GM12878 (cell line): ENCODE measurements around the gene PHF23. TPM values are rescaled to one million over a fixed set of nuclear protein-coding genes. Genes with fewer than 3 reads are reported as not detected.

Experiments
- ATAC-seq: fragments of 200-7000 bp; cut with Tn5 transposase; 3 replicates; pipeline ENCODE4 v1.9.1; 2020; ENCODE audit warnings: mild to moderate bottlenecking, moderate library complexity
- BruUV-seq: library from RNA; stranded (reverse); fragments of 400-500 nt; replicated peaks from 2 replicates; lab custom pipeline; 2021; lab: Mats Ljungman, UMichigan
- CTCF ChIA-PET: fragments of 300-600 bp; sonication (Branson Sonifier 250); formaldehyde crosslinking; extraction: SDS; loops from one replicate; lab custom pipeline; 2021; ENCODE audit warnings: inconsistent platforms; lab: Yijun Ruan, JAX
- POLR2A ChIA-PET: fragments of 350-600 bp; formaldehyde crosslinking; extraction: SDS; loops from one replicate; lab custom pipeline; 2021; ENCODE audit warnings: inconsistent platforms; lab: Charles Lee
- RAD21 ChIA-PET: fragments of 300-600 bp; sonication (Branson Sonifier 250); formaldehyde crosslinking; loops from one replicate; lab custom pipeline; 2023; ENCODE audit warnings: antibody characterized with exemption; ENCODE audit not compliant: unreplicated experiment; lab: Charles Lee
- SMC1A ChIA-PET: fragments of 300-600 bp; sonication (Branson Sonifier 250); formaldehyde crosslinking; loops from one replicate; lab custom pipeline; 2023; ENCODE audit not compliant: unreplicated experiment, uncharacterized antibody; lab: Charles Lee
- DNase-seq: peaks from one replicate; pipeline ENCODE4 v3.0.0-alpha.2; 2011; ENCODE audit warnings: low read depth, low spot score
- FAIRE-seq: peaks from 3 replicates; lab custom pipeline; 2011; peaks lifted over from hg19 to GRCh38; lab: Jason Lieb, UNC
- H2AFZ ChIP-seq: 2 replicates; pipeline ENCODE4 v1.6.0; 2011; ENCODE audit warnings: low read depth, low read length, control low read depth; ENCODE audit not compliant: control insufficient read depth
- H3K27ac ChIP-seq: 2 replicates; pipeline ENCODE4 v1.5.1; 2011; ENCODE audit warnings: control low read depth; ENCODE audit not compliant: control insufficient read depth, insufficient read depth
- H3K27me3 ChIP-seq, 2 experiments: replicated peaks in 1 of 2; 2 replicates each; pipeline versions ENCODE4 v1.6.0 to v1.6.1; 2011; ENCODE audit warnings: low read length in 1 of 2; ENCODE audit not compliant: control insufficient read depth in 2 of 2, insufficient read depth in 2 of 2
- H3K36me3 ChIP-seq, 2 experiments: 2 replicates each; pipeline ENCODE4 v1.5.1; 2011; ENCODE audit warnings: low read length in 1 of 2; ENCODE audit not compliant: control insufficient read depth in 2 of 2, insufficient read depth in 2 of 2
- H3K4me1 ChIP-seq: 2 replicates; pipeline ENCODE4 v1.6.1; 2011; ENCODE audit warnings: mild to moderate bottlenecking, low read length, moderate library complexity, mixed read lengths; ENCODE audit not compliant: control insufficient read depth, insufficient read depth
- H3K4me2 ChIP-seq: 2 replicates; pipeline ENCODE4 v1.6.0; 2011; ENCODE audit warnings: control low read depth; ENCODE audit not compliant: control insufficient read depth, insufficient read depth
- H3K4me3 ChIP-seq: fragments of 200-600 bp; sonication (generic); 2 replicates; pipeline ENCODE4 v1.5.1; 2016
- H3K79me2 ChIP-seq: 2 replicates; pipeline ENCODE4 v1.6.0; 2011; ENCODE audit warnings: low read length; ENCODE audit not compliant: control insufficient read depth, insufficient read depth
- H3K9ac ChIP-seq: 2 replicates; pipeline ENCODE4 v1.8.0; 2011; ENCODE audit warnings: low read length, control low read depth, mixed read lengths; ENCODE audit not compliant: control insufficient read depth, insufficient read depth
- H3K9me3 ChIP-seq: replicated peaks from 3 replicates; pipeline ENCODE4 v1.5.1; 2011; ENCODE audit warnings: mild to moderate bottlenecking, low read length; ENCODE audit not compliant: control insufficient read depth, insufficient read depth
- H4K20me1 ChIP-seq: 2 replicates; pipeline ENCODE4 v1.6.0; 2011; ENCODE audit not compliant: control insufficient read depth, insufficient read depth
- BCL11A ChIP-seq: IDR thresholded peaks from 2 replicates; pipeline ENCODE4 v1.6.1; 2011; ENCODE audit warnings: low read depth, low read length
- CBFB ChIP-seq: IDR thresholded peaks from 2 replicates; pipeline ENCODE4 v1.6.1; 2016; ENCODE audit warnings: antibody characterized with exemption, low read depth
- CREB1 ChIP-seq: IDR thresholded peaks from 2 replicates; pipeline ENCODE4 v1.6.1; 2012; ENCODE audit warnings: low read depth, mild to moderate bottlenecking, inconsistent platforms
- CREM ChIP-seq: IDR thresholded peaks from 2 replicates; pipeline ENCODE4 v1.6.1; 2014; ENCODE audit warnings: antibody characterized with exemption, low read depth
- DPF2 ChIP-seq: fragments of 450-650 bp; IDR thresholded peaks from 2 replicates; pipeline ENCODE4 v1.6.1; 2017; ENCODE audit warnings: mild to moderate bottlenecking
- EP300 ChIP-seq, 2 experiments: fragments of 150-350 bp in 1 of 2; IDR thresholded peaks; 2 replicates each; pipeline ENCODE4 v1.6.1; 2011 to 2012; ENCODE audit warnings: low read depth in 2 of 2, low read length in 2 of 2, borderline replicate concordance in 1 of 2, improper control_type of control experiment in 1 of 2, inconsistent platforms in 1 of 2; ENCODE audit not compliant: control insufficient read depth in 1 of 2
- HDAC6 ChIP-seq: fragments of 200-600 bp; sonication (generic); IDR thresholded peaks from one replicate; pipeline ENCODE4 v1.8.0; 2017; ENCODE audit warnings: antibody characterized with exemption; ENCODE audit not compliant: unreplicated experiment
- IKZF1 ChIP-seq: fragments of 450-650 bp; conservative IDR thresholded peaks from 2 replicates; pipeline ENCODE4 v1.6.1; 2017; ENCODE audit warnings: antibody characterized with exemption, mild to moderate bottlenecking
- JUND ChIP-seq: IDR thresholded peaks from 2 replicates; pipeline ENCODE4 v1.6.1; 2012; ENCODE audit warnings: low read depth, mild to moderate bottlenecking, low read length, improper control_type of control experiment, moderate library complexity
- MTA2 ChIP-seq: fragments of 450-650 bp; IDR thresholded peaks from 2 replicates; pipeline ENCODE4 v1.6.1; 2016; ENCODE audit warnings: low read depth, mild to moderate bottlenecking, moderate library complexity
- POLR2A ChIP-seq: IDR thresholded peaks from 2 replicates; pipeline ENCODE4 v1.6.1; 2011; ENCODE audit warnings: low read depth, mild to moderate bottlenecking, low read length
- RCOR1 ChIP-seq: conservative IDR thresholded peaks from 2 replicates; pipeline ENCODE4 v1.6.1; 2012; ENCODE audit warnings: low read depth, low read length, improper control_type of control experiment
- SIX5 ChIP-seq: IDR thresholded peaks from 2 replicates; pipeline ENCODE4 v1.6.1; 2011; ENCODE audit warnings: mild to moderate bottlenecking, low read depth, low read length, moderate library complexity; ENCODE audit not compliant: severe bottlenecking
- SMAD1 ChIP-seq: fragments of 450-650 bp; IDR thresholded peaks from 2 replicates; pipeline ENCODE4 v1.6.1; 2018; ENCODE audit warnings: mild to moderate bottlenecking, low read depth; ENCODE audit not compliant: partially characterized antibody
- STAT1 ChIP-seq: fragments of 450-650 bp; conservative IDR thresholded peaks from 2 replicates; pipeline ENCODE4 v1.6.1; 2014; ENCODE audit warnings: antibody characterized with exemption, mild to moderate bottlenecking
- TARDBP ChIP-seq: IDR thresholded peaks from 2 replicates; pipeline ENCODE4 v1.6.1; 2016; ENCODE audit warnings: borderline replicate concordance
- WGBS: methylation state at CpG from one replicate; pipeline ENCODE4 v1.1.6; 2016; ENCODE audit warnings: low lambda C conversion rate; ENCODE audit not compliant: insufficient replicate concordance, insufficient coverage; ENCODE audit errors: missing lambda C conversion rate; 5-methylcytosine and 5-hydroxymethylcytosine counted together
- in situ Hi-C: fragments of 300-500 bp; cut with MboI; formaldehyde crosslinking; loops from 9 replicates; pipeline ENCODE4 v1.14.3; 2018; ENCODE audit warnings: mixed read lengths
- intact Hi-C: fragments of 100-400 bp; cut with micrococcal nuclease; formaldehyde crosslinking; loops from one replicate; pipeline ENCODE4 v1.14.2; 2022; ENCODE audit not compliant: unreplicated experiment
- polyA plus RNA-seq, 11 experiments: library from polyadenylated mRNA; depleted of rRNA in 4 of 11; unstranded in 6 of 11; stranded (reverse) in 5 of 11; fragments of >200 nt; fragmentation: Nextera tagmentation in 4 of 11; fragmentation: Illumina TruSeq in 1 of 11; extraction: Ambion mirVana in 4 of 11; extraction: Trizol in 1 of 11; gene quantifications; 1 replicate in 1 of 11; 2 replicates in 10 of 11; pipeline versions ENCODE4 v1.2.1 to v1.2.3, GENCODE V29; 2011 to 2016; ENCODE audit warnings: inconsistent platforms in 2 of 11, missing spikeins in 2 of 11, low read depth in 1 of 11
- total RNA-seq, 4 experiments: library from RNA; depleted of rRNA in 3 of 4; stranded (reverse); fragments of >200 nt in 3 of 4; fragmentation: Illumina TruSeq in 1 of 4; extraction: Trizol in 1 of 4; gene quantifications; 2 replicates each; pipeline versions ENCODE4 v1.2.1 to v1.2.3, GENCODE V29; 2013 to 2021
- TF ChIP-seq, protein P1 (sequence below): fragments of 450-650 bp; IDR thresholded peaks from 2 replicates; pipeline ENCODE4 v1.6.1; 2016; ENCODE audit warnings: mild to moderate bottlenecking
- TF ChIP-seq, protein P2 (sequence below): fragments of 150-350 bp; IDR thresholded peaks from 2 replicates; pipeline ENCODE4 v1.6.1; 2016; ENCODE audit warnings: low read depth, low read length
- TF ChIP-seq, protein P3 (sequence below): fragments of 450-650 bp; IDR thresholded peaks from 2 replicates; pipeline ENCODE4 v1.6.1; 2016; ENCODE audit warnings: mild to moderate bottlenecking
- TF ChIP-seq, protein P4 (sequence below): IDR thresholded peaks from 2 replicates; pipeline ENCODE4 v1.6.1; 2011; ENCODE audit warnings: mild to moderate bottlenecking, low read depth, low read length, moderate library complexity; ENCODE audit not compliant: insufficient replicate concordance

Gene PHF23
- total and polyA plus RNA-seq, 10 of the 15 experiments (the other 5 are each of a cell fraction or from before 2014, with no cell fraction given), result 8.2 to 84.8 (median 32.6) TPM

DNA sequence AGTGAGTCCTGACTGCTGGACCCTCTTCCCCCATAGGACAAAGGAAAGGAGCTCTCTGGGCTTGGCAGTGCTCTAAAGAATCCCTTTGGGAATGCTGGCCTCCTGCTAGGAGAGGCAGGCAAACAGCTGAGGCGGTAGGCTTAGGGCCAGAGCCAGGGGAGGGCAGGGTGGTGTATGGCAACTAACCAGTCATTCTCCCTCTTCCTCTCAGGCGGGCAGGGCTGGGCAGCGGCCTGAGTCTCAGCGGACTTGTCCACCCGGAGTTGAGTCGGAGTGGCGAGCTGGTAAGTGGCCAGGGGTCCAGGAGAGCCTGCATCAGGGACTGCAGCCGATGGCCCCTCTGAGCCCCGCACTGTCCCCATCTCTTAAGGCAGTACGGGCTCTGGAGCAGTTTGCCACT is 15.1 kb downstream of the PHF23 start:
- no peaks in the 10 kb centered on the region for H3K27me3 ChIP-seq
- SMC1A ChIA-PET, result no interaction called here
- no peak overlapping the region for H3K27ac ChIP-seq
- no peak for DNase-seq
- no peaks in the 10 kb centered on the region for H3K9me3 ChIP-seq
- POLR2A ChIA-PET, result interaction anchor here (1.2 to 5.9 kb wide), 2 partner anchors 10 to 17 kb away, joined by 3 to 60 read pairs; partner anchors contain the start of gene DVL2
- H4K20me1 ChIP-seq, result no peaks in the 10 kb centered on the region
- peaks cover 14% of the 10 kb centered on the region for H3K79me2 ChIP-seq
- H2AFZ ChIP-seq, result no peak overlapping the region
- CTCF ChIA-PET, result no interaction called here
- H3K4me3 ChIP-seq, result no peak overlapping the region
- TF ChIP-seq POLR2A, result no peak
- TF ChIP-seq HDAC6, result no peak
- no peak for TF ChIP-seq DPF2
- TF ChIP-seq STAT1, result no peak
- TF ChIP-seq EP300 (IDR thresholded peaks at IDR 0.05; ENCODE audit: borderline replicate concordance in 1 of 2, control insufficient read depth in 1 of 2, low read depth in 2 of 2, low read length in 2 of 2), result no peak
- TF ChIP-seq, protein P1, sequence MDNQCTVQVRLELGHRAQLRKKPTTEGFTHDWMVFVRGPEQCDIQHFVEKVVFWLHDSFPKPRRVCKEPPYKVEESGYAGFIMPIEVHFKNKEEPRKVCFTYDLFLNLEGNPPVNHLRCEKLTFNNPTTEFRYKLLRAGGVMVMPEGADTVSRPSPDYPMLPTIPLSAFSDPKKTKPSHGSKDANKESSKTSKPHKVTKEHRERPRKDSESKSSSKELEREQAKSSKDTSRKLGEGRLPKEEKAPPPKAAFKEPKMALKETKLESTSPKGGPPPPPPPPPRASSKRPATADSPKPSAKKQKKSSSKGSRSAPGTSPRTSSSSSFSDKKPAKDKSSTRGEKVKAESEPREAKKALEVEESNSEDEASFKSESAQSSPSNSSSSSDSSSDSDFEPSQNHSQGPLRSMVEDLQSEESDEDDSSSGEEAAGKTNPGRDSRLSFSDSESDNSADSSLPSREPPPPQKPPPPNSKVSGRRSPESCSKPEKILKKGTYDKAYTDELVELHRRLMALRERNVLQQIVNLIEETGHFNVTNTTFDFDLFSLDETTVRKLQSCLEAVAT, result no peak
- TF ChIP-seq, protein P2, sequence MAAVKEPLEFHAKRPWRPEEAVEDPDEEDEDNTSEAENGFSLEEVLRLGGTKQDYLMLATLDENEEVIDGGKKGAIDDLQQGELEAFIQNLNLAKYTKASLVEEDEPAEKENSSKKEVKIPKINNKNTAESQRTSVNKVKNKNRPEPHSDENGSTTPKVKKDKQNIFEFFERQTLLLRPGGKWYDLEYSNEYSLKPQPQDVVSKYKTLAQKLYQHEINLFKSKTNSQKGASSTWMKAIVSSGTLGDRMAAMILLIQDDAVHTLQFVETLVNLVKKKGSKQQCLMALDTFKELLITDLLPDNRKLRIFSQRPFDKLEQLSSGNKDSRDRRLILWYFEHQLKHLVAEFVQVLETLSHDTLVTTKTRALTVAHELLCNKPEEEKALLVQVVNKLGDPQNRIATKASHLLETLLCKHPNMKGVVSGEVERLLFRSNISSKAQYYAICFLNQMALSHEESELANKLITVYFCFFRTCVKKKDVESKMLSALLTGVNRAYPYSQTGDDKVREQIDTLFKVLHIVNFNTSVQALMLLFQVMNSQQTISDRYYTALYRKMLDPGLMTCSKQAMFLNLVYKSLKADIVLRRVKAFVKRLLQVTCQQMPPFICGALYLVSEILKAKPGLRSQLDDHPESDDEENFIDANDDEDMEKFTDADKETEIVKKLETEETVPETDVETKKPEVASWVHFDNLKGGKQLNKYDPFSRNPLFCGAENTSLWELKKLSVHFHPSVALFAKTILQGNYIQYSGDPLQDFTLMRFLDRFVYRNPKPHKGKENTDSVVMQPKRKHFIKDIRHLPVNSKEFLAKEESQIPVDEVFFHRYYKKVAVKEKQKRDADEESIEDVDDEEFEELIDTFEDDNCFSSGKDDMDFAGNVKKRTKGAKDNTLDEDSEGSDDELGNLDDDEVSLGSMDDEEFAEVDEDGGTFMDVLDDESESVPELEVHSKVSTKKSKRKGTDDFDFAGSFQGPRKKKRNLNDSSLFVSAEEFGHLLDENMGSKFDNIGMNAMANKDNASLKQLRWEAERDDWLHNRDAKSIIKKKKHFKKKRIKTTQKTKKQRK, result no peak
- TF ChIP-seq, protein P3, sequence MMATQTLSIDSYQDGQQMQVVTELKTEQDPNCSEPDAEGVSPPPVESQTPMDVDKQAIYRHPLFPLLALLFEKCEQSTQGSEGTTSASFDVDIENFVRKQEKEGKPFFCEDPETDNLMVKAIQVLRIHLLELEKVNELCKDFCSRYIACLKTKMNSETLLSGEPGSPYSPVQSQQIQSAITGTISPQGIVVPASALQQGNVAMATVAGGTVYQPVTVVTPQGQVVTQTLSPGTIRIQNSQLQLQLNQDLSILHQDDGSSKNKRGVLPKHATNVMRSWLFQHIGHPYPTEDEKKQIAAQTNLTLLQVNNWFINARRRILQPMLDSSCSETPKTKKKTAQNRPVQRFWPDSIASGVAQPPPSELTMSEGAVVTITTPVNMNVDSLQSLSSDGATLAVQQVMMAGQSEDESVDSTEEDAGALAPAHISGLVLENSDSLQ, result no peak
- no peak for TF ChIP-seq BCL11A
- no peak for TF ChIP-seq SIX5
- TF ChIP-seq SMAD1, result no peak
- TF ChIP-seq TARDBP, result no peak
- no peak for TF ChIP-seq IKZF1
- no peak for TF ChIP-seq MTA2
- TF ChIP-seq CBFB, result no peak
- no peak for TF ChIP-seq CREB1
- no peak for TF ChIP-seq CREM
- no peak for TF ChIP-seq JUND
- TF ChIP-seq, protein P4, sequence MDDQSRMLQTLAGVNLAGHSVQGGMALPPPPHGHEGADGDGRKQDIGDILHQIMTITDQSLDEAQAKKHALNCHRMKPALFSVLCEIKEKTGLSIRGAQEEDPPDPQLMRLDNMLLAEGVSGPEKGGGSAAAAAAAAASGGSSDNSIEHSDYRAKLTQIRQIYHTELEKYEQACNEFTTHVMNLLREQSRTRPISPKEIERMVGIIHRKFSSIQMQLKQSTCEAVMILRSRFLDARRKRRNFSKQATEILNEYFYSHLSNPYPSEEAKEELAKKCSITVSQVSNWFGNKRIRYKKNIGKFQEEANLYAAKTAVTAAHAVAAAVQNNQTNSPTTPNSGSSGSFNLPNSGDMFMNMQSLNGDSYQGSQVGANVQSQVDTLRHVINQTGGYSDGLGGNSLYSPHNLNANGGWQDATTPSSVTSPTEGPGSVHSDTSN, result no peak
- TF ChIP-seq RCOR1, result no peak
- intact Hi-C loops (no loop called here), in situ Hi-C loops (no loop called here)
- peaks cover 20 to 25% of the 10 kb centered on the region in 2 experiments for H3K36me3 ChIP-seq
- no peak overlapping the region for H3K4me2 ChIP-seq
- WGBS, result 86% methylated on average over 10 of the region's 10 CpGs
- peaks cover 3% of the 10 kb centered on the region for H3K4me1 ChIP-seq
- RAD21 ChIA-PET, result no interaction called here
- BruUV-seq, result no TSS peak
- no peak for FAIRE-seq
- ATAC-seq, result no peak
- no peak overlapping the region for H3K9ac ChIP-seq
